Left colon (tissue), 2 donors: ENCODE measurements around the gene C3. TPM values are rescaled to one million over a fixed set of nuclear protein-coding genes. Genes with fewer than 3 reads are reported as not detected.
A peak's percentile ranks its signal among the peaks of the same experiment; 100 is the strongest.
"Not testable (repeated sequence)": the region's sequence is repeated elsewhere in the genome, so short reads cannot be mapped to it uniquely, and the experiment has no call there.

Source experiments
- ATAC-seq: fragments of 200-7000 bp; cut with Tn5 transposase; one replicate; pipeline ENCODE4 v1.9.1; 2020; ENCODE audit warnings: mild to moderate bottlenecking, moderate library complexity
- DNase-seq, 2 donors: peaks; one replicate each; pipeline ENCODE4 v3.0.0-alpha.2; 2020
- intact Hi-C, 2 donors: fragments of 100-400 bp; cut with DNase I in 1 of 2; cut with micrococcal nuclease in 1 of 2; formaldehyde crosslinking; loops; one replicate each; pipeline versions ENCODE4 v1.11.2 to v1.14.0; 2022; cut with DNase I, micrococcal nuclease
- long read RNA-seq: library from polyadenylated mRNA; unstranded; transcript quantifications from one replicate; pipeline ENCODE4 v2.0.0, GENCODE V29; 2021
- total RNA-seq, 2 donors: library from RNA; stranded (reverse); fragmentation: NEBNext Ultra II Directional; extraction: Animal tissue kit (Norgen Biotek cat#: 25700); gene quantifications; one replicate each; pipeline ENCODE4 v1.2.1, GENCODE V29; 2021
- donor health status: DM: no; HTN: no; CAD: no.
- donor health status: DM: yes; HTN: yes; CAD: no.

C3 gene
- 100 to 1,000 TPM in 1 of 2 donors, 10 to 100 TPM in 1; 49.0 to 162 TPM for total RNA-seq
- long read RNA-seq, partial matches to known transcripts, result 39 of 41 reads
- long read RNA-seq, other reads (novel, unspliced or antisense), result 1 of 41 reads

DNA sequence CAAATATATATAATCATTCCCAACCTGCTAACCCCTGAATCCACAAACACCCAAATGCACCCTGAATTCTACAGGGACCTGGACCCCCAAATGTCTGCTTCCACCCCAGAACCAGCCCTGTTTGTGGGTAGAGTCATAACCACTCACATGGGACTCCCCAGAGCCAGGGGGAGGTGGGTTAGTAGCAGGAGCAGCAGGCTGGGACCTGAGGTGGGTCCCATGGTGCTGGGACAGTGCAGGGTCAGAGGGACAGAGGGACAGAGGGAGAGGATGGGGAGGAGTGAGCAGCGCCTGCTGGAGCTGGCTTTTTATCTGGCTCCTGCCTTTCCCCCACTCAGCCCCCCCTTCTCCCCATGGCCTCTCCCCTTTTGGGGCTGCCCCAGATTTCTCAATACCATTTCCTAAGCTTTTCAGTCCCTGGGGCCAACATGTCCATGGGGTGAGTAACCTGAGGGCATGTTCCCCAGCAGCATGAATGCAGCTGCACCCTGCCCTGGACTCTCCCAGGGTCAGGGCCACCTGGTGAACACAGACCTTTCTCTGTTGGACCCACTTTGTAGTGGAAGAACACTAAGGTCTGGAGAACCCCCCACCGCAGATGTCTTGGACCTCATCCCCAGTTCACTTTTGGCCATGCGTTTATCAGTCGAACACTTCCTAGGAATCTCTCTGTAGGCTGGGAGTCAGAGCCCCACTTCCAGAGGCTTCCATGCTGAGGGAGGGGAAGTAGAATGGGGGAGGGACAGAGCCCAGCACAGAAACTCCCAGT, at the start of gene C3:
Gene C3 (minus strand): TSS at position 282 of the 769 bp plus-strand sequence. CDS start 61 bp downstream, at position 221.
- DNase-seq, result peak in 1 of 2 donors; percentile 54
- peak; percentile 26 for ATAC-seq
- intact Hi-C loops, result no loop called here

DNA sequence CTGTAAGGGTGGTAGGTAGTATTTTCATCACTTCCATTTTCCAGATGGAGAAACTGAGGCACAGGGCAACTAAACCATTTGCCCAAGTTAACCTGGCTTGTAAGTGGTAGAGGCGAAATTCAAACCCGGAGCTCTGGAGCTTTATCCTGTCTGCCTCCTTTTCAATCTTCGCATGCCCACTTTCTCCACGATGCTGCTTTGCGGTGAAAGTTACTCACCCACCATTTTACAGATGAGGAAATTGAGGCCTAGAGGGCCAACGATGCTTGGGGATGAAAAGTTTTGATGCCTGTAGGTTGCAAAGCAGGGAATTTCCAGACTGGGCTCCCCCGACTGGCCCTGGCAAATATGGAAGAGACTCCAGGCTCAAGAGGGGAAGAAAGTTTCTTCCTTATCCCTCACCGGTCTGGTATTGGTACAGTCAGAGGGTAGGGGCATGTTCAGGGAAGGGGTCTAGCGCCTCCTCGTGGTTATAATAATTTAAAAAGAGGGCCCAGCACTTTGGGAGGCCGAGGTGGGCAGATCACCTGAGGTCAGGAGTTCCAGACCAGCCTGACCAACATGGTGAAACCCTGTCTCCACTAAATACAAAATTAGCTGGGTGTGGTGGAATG, 48.7 kb upstream of the C3 start:
- no peak for ATAC-seq
- intact Hi-C loops, result no loop called here
- no peak for DNase-seq

DNA sequence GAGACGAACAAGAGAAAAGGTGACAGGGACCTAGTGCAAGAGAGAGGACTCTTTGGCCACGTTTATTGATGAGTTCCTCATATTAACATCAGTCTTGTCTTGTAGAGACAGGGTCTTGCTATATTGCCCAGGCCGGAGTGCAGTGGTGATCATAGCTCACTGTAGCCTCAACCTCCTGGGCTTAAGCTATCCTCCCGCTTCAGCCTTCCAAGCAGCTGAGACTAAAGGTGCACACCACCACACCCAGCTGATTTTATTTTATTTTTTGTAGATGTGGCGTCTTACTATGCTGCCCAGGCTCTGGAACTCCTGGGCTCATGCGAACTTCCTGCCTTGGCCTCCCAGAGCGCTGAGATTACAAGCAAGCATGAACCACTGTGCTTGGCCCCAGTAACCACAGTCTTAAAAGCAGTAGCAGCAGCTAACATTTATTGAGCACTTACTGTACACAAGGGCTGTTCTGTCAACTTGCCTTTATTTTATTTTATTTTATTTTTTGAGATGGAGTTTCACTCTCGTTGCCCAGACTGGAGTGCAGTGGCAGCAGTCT, 47.9 kb upstream of the C3 start:
- DNase-seq, result peak in 1 of 2 donors; percentile 22

GRCh38 chr19:6767357-6768235, 47.1 kb upstream of the C3 start, which contains the start of gene SH2D3A:
TSS of gene SH2D3A (minus strand) at chr19:6767435. CDS start at chr19:6763748, 3,687 bp downstream.
- peak; percentile 82 for ATAC-seq
- intact Hi-C loops, result loop anchor here in 1 of 2 donors (2.0 kb wide), 1 partner anchor 95 kb away; no protein-coding TSS in a partner anchor
- DNase-seq, result peak; percentile 96 to 97

More for the DNA sequence above, 47.9 kb upstream of the C3 start:
- no peak for ATAC-seq
- intact Hi-C loops, result no loop called here

DNA sequence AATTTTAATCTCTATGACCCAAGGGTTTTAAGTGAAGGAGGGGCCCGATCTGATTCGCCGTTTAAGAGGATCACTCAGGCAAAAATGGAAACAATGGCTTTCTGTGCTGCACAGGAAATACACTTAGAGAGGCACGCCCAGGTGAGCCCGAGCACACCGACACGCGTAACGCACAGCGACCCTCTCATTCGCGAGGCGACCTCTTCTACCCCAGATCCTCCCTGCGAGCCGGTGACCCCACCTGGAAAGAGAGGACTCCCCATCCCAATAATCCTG, 46.6 kb upstream of the C3 start:
- no peak for DNase-seq
- ATAC-seq, result peak; percentile 60
- intact Hi-C loops, result loop anchor here in 1 of 2 donors (2.0 kb wide), 1 partner anchor 96 kb away; no protein-coding TSS in a partner anchor

GRCh38 chr19:6766357-6767080, 46.1 kb upstream of the C3 start:
- DNase-seq (no peak), ATAC-seq (peak; percentile 9)

GRCh38 chr19:6765738-6766356, 45.4 kb upstream of the C3 start:
- DNase-seq, result peak; percentile 95
- ATAC-seq, result peak; percentile 70
- intact Hi-C loops, result loop anchor here in 1 of 2 donors (2.0 kb wide), 1 partner anchor 97 kb away; no protein-coding TSS in a partner anchor

More at GRCh38 chr19:6766357-6767080, 46.1 kb upstream of the C3 start:
- intact Hi-C loops, result loop anchor here in 1 of 2 donors (2.0 kb wide), 1 partner anchor 96 kb away; no protein-coding TSS in a partner anchor

DNA sequence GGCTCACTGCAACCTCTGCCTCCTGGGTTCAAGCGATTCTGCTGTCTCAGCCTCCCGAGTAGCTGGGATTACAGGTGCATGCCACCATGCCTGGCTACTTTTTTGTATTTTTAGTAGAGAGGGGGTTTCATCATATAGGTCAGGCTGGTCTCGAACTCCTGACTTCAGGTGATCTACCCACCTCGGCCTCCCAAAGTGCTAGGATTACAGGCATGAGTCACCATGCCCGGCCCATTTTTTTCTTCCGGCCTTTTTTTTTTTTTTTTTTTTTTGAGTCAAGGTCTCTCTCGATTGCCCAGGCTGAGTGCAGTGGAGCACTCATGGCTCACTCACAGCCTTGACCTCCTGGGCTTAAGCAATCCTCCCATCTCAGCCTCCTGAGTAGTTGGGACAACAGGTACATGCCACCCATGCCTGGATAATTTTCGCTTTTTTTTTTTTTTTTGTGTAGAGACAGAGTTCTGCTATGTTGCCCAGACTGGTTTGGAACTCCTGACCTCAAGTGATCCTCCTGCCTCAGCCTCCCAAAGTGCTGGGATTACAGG, 41.9 kb upstream of the C3 start:
- intact Hi-C loops, DNase-seq, ATAC-seq: not testable (repeated sequence)

DNA sequence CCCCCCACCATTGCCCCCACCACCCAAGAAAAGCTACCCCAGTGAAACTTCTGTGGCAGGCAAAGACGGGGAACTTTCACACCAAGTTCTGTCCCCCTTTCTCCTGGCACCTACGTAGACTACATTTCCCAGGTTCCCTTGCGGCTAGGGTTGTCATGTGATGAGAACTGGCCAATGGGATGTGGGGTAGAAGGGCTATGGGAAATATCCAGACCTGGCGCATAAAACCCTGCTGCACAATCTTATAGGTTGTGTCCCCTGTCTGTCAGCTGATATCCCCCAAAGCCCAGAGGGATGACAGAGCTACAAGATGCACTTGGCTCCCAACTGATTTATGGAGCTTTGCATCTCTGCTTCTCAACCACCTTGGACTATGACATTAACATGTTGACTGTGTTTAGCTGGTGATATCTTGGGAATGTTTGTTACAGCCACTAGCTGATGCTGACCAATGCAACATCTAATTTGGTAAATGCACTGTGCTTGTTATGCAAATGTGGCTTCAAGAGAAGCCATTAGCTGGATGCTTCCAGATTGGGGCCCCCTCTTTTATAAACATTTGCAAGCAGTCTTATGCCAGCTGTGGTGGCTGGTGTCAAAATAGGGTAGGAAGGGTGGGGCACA, 40.7 kb upstream of the C3 start:
- ATAC-seq (no peak), DNase-seq (no peak)
- intact Hi-C loops, result no loop called here

DNA sequence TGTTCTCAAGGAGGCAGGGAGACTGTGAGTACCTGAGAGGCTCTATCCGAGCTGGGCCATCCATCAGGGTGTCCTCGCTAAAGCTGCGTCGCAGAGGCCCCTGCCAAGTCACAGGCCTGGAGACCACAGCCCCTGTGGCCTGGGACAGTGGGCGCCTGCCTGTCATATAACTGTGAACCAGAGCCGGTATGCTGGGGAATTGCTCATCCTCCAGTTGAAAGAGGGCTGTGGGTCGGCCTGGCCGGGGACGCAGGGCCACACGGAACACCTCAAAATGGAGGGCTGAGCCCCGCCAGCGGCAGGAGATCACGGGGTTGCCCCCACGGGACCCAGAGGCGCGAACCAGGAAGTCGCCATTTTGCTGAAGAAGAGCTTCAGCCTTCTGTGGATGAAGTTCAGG, 40.2 kb upstream of the C3 start:
- ATAC-seq (no peak), DNase-seq (no peak)
- intact Hi-C loops, result no loop called here

DNA sequence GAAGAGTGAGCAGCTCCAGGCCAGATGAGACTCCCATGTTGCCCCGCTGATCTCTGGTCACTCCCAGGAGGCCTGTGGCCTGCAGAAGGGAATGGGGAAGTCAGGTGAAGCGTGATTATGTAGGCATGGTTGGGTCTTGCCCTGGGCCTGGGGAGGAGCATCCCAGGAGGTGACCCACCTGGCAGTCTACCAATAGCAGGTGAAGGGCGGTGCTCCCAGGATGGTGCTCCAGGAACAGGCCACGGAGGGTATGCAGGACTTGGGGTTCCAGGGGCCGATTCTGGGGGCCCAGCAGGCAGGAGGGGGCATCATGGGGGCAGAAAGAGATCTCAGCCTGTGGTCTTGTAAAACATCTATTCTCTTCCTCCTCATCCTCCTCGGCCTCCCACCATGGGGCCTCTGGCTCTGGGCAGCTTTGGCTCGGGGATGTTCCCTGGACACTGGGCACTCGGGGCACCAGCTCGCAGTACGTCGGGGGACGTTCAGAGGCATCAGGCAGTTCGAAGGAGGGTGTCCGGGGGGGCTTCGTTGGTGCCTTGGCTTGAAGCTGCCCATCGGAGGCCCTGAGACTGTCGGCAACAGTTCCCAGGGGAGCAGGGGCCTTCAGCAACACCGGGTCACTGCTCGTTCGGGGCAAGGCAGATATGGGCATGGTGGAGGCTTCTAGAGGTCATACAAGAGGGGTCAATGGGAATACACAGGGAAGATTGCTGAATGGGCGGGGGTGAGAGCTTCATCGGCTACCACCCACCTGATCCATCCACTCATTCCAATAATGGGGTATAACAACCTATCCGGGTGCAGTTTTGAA, 34.4 kb upstream of the C3 start:
- no peak for DNase-seq
- intact Hi-C loops, result no loop called here
- no peak for ATAC-seq

- intact Hi-C loops, result no loop called here
- DNase-seq, result no peak
- no peak for ATAC-seq
Observed at GRCh38 chr19:6754136-6754535, 33.7 kb upstream of the C3 start.

GRCh38 chr19:6753178-6754031, 33.0 kb upstream of the C3 start:
- ATAC-seq (peak; percentile 79), DNase-seq (peak; percentile 94 to 95)
- intact Hi-C loops, result no loop called here

DNA sequence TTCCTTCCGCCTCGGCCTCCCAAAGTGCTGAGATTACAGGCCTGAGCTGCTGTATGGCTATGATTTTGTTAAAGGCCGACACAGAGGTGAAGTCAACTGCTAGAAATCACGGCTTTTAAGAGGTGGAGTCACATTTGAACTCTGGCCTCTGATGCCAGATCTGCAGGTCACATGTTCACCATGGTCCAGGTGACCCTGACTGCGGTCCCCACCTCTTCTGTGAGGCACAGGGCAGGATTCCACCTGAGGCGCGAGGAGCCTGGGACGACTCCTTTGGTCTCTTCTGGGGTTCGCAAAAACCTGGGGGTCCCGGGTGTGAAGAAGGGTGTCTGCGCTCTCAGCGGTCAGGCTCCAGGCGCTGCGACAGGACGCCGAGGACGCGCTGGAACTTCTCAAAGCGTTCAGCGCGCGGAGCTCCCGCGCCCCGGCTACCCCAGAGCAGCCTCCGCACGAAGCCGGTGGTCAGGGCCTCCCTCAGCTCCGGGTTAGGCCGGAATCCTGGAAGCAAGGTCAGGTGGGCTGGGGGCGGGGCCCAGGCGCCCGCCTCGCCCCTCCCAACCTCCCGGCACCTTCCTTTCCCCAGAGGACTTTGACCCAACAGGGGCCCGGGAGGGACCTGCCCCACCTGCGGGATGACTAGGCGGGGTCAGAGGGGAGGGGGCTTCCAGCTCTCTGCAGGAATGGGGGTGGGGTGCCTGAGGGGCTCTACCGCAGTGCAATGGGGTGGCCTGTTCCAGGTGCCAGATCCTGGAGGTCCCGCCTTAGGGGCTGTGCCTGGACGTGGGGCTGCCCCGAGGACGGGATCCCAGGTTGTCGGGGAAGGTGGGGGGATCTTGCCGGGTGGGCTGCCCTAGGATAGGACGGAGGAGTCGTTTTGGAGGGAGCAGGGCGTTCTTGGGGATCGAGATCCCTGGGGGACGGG, 32.1 kb upstream of the C3 start:
- peak; percentile 74 for ATAC-seq
- intact Hi-C loops, result no loop called here
- DNase-seq, result peak; percentile 84 to 89
